NB4 (cell line): ENCODE measurements around the gene RAE1.

Source experiments
- CTCF ChIP-seq: IDR thresholded peaks from one replicate; pipeline ENCODE4 v1.5.1; 2012; ENCODE audit warnings: low read depth, low read length
- MAX ChIP-seq: IDR thresholded peaks from 2 replicates; pipeline ENCODE4 v1.6.1; 2011; ENCODE audit warnings: low read depth, low read length
- POLR2A ChIP-seq: IDR thresholded peaks from 2 replicates; pipeline ENCODE4 v1.6.1; 2011; ENCODE audit warnings: mild to moderate bottlenecking; ENCODE audit not compliant: insufficient read length; ENCODE audit errors: extremely low read depth

DNA sequence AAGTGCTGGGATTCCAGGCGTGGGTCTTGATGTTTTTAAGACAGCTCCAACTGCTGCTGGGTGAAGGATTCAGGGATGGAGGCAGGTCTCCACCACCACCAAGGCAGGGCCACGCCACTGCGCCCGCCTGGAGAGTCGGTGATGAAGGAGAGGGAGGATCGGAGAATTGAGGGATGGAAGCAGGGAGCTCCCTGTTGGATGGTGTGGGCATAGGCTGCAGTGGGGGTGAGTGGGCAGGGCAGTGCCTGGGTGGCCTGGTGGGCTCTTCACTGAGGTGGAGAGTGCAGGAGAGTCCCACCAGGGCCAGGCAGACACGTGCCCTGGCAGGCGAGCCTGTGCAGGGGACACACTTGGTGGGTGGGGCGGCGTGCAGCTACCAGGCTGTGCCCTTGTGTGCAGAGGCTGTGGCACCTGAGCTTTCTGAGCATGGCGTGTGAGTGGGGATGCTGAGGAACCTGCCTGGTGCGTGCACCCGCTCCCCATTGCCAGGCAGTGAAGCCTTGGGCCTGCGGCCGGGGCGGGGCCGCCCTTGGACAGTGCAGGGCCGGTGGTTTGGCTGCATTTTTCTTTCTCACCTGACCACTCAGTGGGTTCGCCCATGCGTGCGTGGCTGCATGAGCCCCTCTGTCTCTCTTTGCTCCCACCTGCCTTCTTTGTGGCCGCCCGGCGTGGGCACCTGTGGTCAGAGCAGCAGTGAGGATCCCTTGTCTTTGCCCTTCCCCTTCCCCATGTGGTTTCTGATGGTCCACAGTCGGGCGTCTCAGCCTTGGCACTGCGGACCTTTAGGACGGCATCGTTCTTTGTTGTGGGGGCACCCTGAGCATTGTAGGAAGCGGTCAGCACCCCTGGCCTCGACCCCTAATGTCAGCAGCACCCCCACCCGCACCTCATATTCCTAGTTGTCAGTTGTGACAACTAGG is 51.4 kb downstream of the RAE1 start:
- no peak for TF ChIP-seq MAX
- TF ChIP-seq CTCF = no peak
- no peak for TF ChIP-seq POLR2A
